H9 (cell line): ENCODE results near the gene NT5DC2. TPM values are rescaled to one million over a fixed set of nuclear protein-coding genes. Genes with fewer than 3 reads are reported as not detected.

Experiments
- DNase-seq: peaks from one replicate; pipeline ENCODE4 v3.0.0-alpha.2; 2017
- H2AFZ ChIP-seq: one replicate; pipeline ENCODE4 v1.6.1; 2013; ENCODE audit warnings: mild to moderate bottlenecking, low read length, control low read depth, moderate library complexity
- H2AK5ac ChIP-seq: 2 replicates; pipeline ENCODE4 v1.6.1; 2013; ENCODE audit warnings: low read length, control low read depth, mixed read lengths; ENCODE audit not compliant: insufficient read length
- H2BK120ac ChIP-seq: one replicate; pipeline ENCODE4 v1.6.1; 2013; ENCODE audit warnings: low read depth, mild to moderate bottlenecking, low read length, control low read depth, inconsistent platforms; ENCODE audit not compliant: poor library complexity, severe bottlenecking
- H2BK12ac ChIP-seq: 2 replicates; pipeline ENCODE4 v1.6.1; 2013; ENCODE audit warnings: low read length, control low read depth, mixed read lengths, low read depth; ENCODE audit not compliant: insufficient read length
- H2BK15ac ChIP-seq: 2 replicates; pipeline ENCODE4 v1.6.1; 2013; ENCODE audit warnings: low read depth, low read length, control low read depth
- H2BK20ac ChIP-seq: one replicate; pipeline ENCODE4 v1.6.1; 2013; ENCODE audit warnings: low read depth, mild to moderate bottlenecking, low read length, control low read depth, inconsistent platforms; ENCODE audit not compliant: poor library complexity, severe bottlenecking
- H2BK5ac ChIP-seq: 2 replicates; pipeline ENCODE4 v1.6.1; 2013; ENCODE audit warnings: low read length, control low read depth, mixed read lengths; ENCODE audit not compliant: insufficient read length
- H3K14ac ChIP-seq: 2 replicates; pipeline ENCODE4 v1.6.1; 2013; ENCODE audit warnings: low read length, control low read depth; ENCODE audit not compliant: insufficient read depth
- H3K18ac ChIP-seq: 2 replicates; pipeline ENCODE4 v1.6.1; 2013; ENCODE audit warnings: low read depth, mild to moderate bottlenecking, mixed read lengths, low read length, control low read depth; ENCODE audit not compliant: insufficient read length
- H3K23ac ChIP-seq: 2 replicates; pipeline ENCODE4 v1.6.1; 2013; ENCODE audit warnings: low read length, control low read depth, mixed read lengths, low read depth; ENCODE audit not compliant: insufficient read length
- H3K23me2 ChIP-seq: 2 replicates; pipeline ENCODE4 v1.6.1; 2013; ENCODE audit warnings: low read depth, mild to moderate bottlenecking, mixed read lengths, low read length, control low read depth; ENCODE audit not compliant: insufficient read length, poor library complexity, severe bottlenecking
- H3K27ac ChIP-seq: 2 replicates; pipeline ENCODE4 v1.5.1; 2013; ENCODE audit warnings: low read length, control low read depth, mixed read lengths, low read depth; ENCODE audit not compliant: insufficient read length
- H3K27me3 ChIP-seq: 2 replicates; pipeline ENCODE4 v1.6.1; 2013; ENCODE audit warnings: low read length, control low read depth, inconsistent platforms; ENCODE audit not compliant: insufficient read depth
- H3K4ac ChIP-seq: 2 replicates; pipeline ENCODE4 v1.6.1; 2013; ENCODE audit warnings: low read depth, mild to moderate bottlenecking, control low read depth, inconsistent platforms, low read length, moderate library complexity
- H3K4me1 ChIP-seq: 2 replicates; pipeline ENCODE4 v1.6.1; 2013; ENCODE audit warnings: low read length, control low read depth, inconsistent platforms; ENCODE audit not compliant: insufficient read depth
- H3K4me2 ChIP-seq: 2 replicates; pipeline ENCODE4 v1.6.1; 2013; ENCODE audit warnings: low read length, control low read depth, mixed read lengths; ENCODE audit not compliant: insufficient read length, insufficient read depth
- H3K56ac ChIP-seq: 2 replicates; pipeline ENCODE4 v1.6.1; 2013; ENCODE audit warnings: low read depth, mild to moderate bottlenecking, mixed read lengths, low read length, control low read depth; ENCODE audit not compliant: insufficient read length
- H3K79me1 ChIP-seq: 2 replicates; pipeline ENCODE4 v1.6.1; 2013; ENCODE audit warnings: low read depth, mild to moderate bottlenecking, moderate library complexity, low read length, control low read depth, inconsistent platforms; ENCODE audit not compliant: insufficient read depth, poor library complexity, severe bottlenecking
- H3K79me2 ChIP-seq: 2 replicates; pipeline ENCODE4 v1.6.1; 2013; ENCODE audit warnings: low read length, control low read depth, inconsistent platforms; ENCODE audit not compliant: insufficient read depth
- H3K9ac ChIP-seq: 2 replicates; pipeline ENCODE4 v1.6.1; 2013; ENCODE audit warnings: low read length, control low read depth, mixed read lengths; ENCODE audit not compliant: insufficient read length; ENCODE audit errors: extremely low read depth
- H3K9me3 ChIP-seq: one replicate; pipeline ENCODE4 v1.6.1; 2013; ENCODE audit warnings: low read depth, low read length, inconsistent platforms; ENCODE audit not compliant: control insufficient read depth
- H3T11ph ChIP-seq: one replicate; pipeline ENCODE4 v1.6.1; 2013; ENCODE audit warnings: mild to moderate bottlenecking, low read length, control low read depth, inconsistent platforms
- H4K20me1 ChIP-seq: one replicate; pipeline ENCODE4 v1.6.1; 2013; ENCODE audit not compliant: control insufficient read depth, insufficient read length, insufficient read depth
- H4K5ac ChIP-seq: 2 replicates; pipeline ENCODE4 v1.6.1; 2013; ENCODE audit warnings: low read depth, mild to moderate bottlenecking, mixed read lengths, low read length, control low read depth; ENCODE audit not compliant: insufficient read length
- H4K8ac ChIP-seq: replicated peaks from 2 replicates; pipeline ENCODE4 v1.6.1; 2013; ENCODE audit warnings: low read length, control low read depth, mixed read lengths, low read depth; ENCODE audit not compliant: insufficient read length
- H4K91ac ChIP-seq: 2 replicates; pipeline ENCODE4 v1.6.1; 2013; ENCODE audit warnings: low read depth, mild to moderate bottlenecking, moderate library complexity, mixed read lengths, low read length, control low read depth; ENCODE audit not compliant: insufficient read length
- H3K27ac Mint-ChIP-seq, 3 experiments: 2 replicates in 2 of 3; 3 replicates in 1 of 3; pipeline ENCODE4 v1.8.0; 2020 to 2021; ENCODE audit warnings: mixed read lengths in 3 of 3, mild to moderate bottlenecking in 1 of 3, moderate library complexity in 1 of 3
- H3K27me3 Mint-ChIP-seq: 2 replicates; pipeline ENCODE4 v1.8.0; 2021; ENCODE audit warnings: low read depth, mild to moderate bottlenecking, moderate library complexity, mixed read lengths
- H3K36me3 Mint-ChIP-seq, 3 experiments: 2 replicates in 2 of 3; 3 replicates in 1 of 3; pipeline ENCODE4 v1.8.0; 2020 to 2021; ENCODE audit warnings: low read depth in 3 of 3, mixed read lengths in 3 of 3; ENCODE audit not compliant: insufficient read depth in 1 of 3
- H3K4me1 Mint-ChIP-seq, 2 experiments: 2 replicates each; pipeline ENCODE4 v1.8.0; 2020; ENCODE audit warnings: mixed read lengths in 2 of 2
- H3K4me3 Mint-ChIP-seq, 2 experiments: 2 replicates in 1 of 2; 3 replicates in 1 of 2; pipeline ENCODE4 v1.8.0; 2020 to 2021; ENCODE audit warnings: mild to moderate bottlenecking in 2 of 2, mixed read lengths in 2 of 2, moderate library complexity in 1 of 2
- H3K9me3 Mint-ChIP-seq, 2 experiments: 2 replicates in 1 of 2; 3 replicates in 1 of 2; pipeline ENCODE4 v1.8.0; 2020; ENCODE audit warnings: mild to moderate bottlenecking in 2 of 2, mixed read lengths in 2 of 2, moderate library complexity in 1 of 2
- CTCF ChIP-seq: fragments of 200-600 bp; sonication (generic); conservative IDR thresholded peaks from 3 replicates; pipeline ENCODE4 v1.8.0; 2021; ENCODE audit warnings: antibody characterized with exemption, mild to moderate bottlenecking
- WGBS: extraction: QIAGEN DNeasy Blood & Tissue Kit; methylation state at CpG from one replicate; pipeline ENCODE4 v1.1.7; 2013; ENCODE audit warnings: missing lambda C conversion rate, low lambda C conversion rate, mixed read lengths; ENCODE audit not compliant: insufficient read length; ENCODE audit errors: extremely low coverage; 5-methylcytosine and 5-hydroxymethylcytosine counted together
- total RNA-seq: library from RNA; stranded (reverse); gene quantifications from 2 replicates; pipeline ENCODE4 v1.2.1, GENCODE V29; 2021

Gene NT5DC2
- total RNA-seq, 1 experiment from 2014 or later = 444 TPM

- no peak overlapping the region for H4K5ac ChIP-seq
- no peaks in the 10 kb centered on the region for H3K9me3 ChIP-seq
- no peak overlapping the region for H2AFZ ChIP-seq
- H2BK12ac ChIP-seq = no peak overlapping the region
- no peak overlapping the region for H2BK120ac ChIP-seq
- H3K4me1 Mint-ChIP-seq = peaks cover 6 to 7% of the 10 kb centered on the region in 2 experiments; a peak in 3 of 4 replicates
- DNase-seq = peak; percentile 84
- peak overlapping the region; percentile 33 for H3K4me2 ChIP-seq
- H4K91ac ChIP-seq = no peak overlapping the region
- H2BK20ac ChIP-seq = no peak overlapping the region
- H4K8ac ChIP-seq = no peak overlapping the region
- no CpG with 5 or more reads among the region's 50 CpGs for WGBS
- H3K27ac Mint-ChIP-seq = no peak overlapping the region
- H3K18ac ChIP-seq = no peak overlapping the region
- H3K56ac ChIP-seq = no peak overlapping the region
- no peak overlapping the region for H3T11ph ChIP-seq
- H3K9ac ChIP-seq = no peak overlapping the region
- no peak overlapping the region for H3K4ac ChIP-seq
- no peaks in the 10 kb centered on the region; a peak in 1 of 5 replicates for H3K9me3 Mint-ChIP-seq
- H2BK15ac ChIP-seq = no peak overlapping the region
- H3K14ac ChIP-seq = no peak overlapping the region
- no peak overlapping the region for H2AK5ac ChIP-seq
- no peak for TF ChIP-seq CTCF
- peak overlapping the region; percentile 36 to 60; a peak in 3 of 5 replicates for H3K4me3 Mint-ChIP-seq
- no peak overlapping the region for H2BK5ac ChIP-seq
- no peaks in the 10 kb centered on the region for H3K4me1 ChIP-seq
- no peaks in the 10 kb centered on the region for H3K79me2 ChIP-seq
- H3K27ac ChIP-seq = no peak overlapping the region
- no peaks in the 10 kb centered on the region for H3K23me2 ChIP-seq
- H4K20me1 ChIP-seq = peaks cover 3% of the 10 kb centered on the region
- H3K27me3 Mint-ChIP-seq = peaks cover 4% of the 10 kb centered on the region
- H3K79me1 ChIP-seq = no peaks in the 10 kb centered on the region
- H3K23ac ChIP-seq = no peak overlapping the region
- peaks cover 2 to 7% (median 2%) of the 10 kb centered on the region in 3 experiments; a peak in 6 of 7 replicates for H3K36me3 Mint-ChIP-seq
- H3K27me3 ChIP-seq = no peaks in the 10 kb centered on the region
Observed at GRCh38 chr3:52518723-52519444, 14.8 kb downstream of the NT5DC2 start.
